Neural cell (in vitro differentiated cells): ENCODE measurements around the gene CBFA2T2. TPM values are rescaled to one million over a fixed set of nuclear protein-coding genes. Genes with fewer than 3 reads are reported as not detected.

ENCODE experiments used
- H2AFZ ChIP-seq: fragments of 200-600, 300-800 bp; sonication (generic), shearing (Covaris generic); 2 replicates; pipeline ENCODE4 v1.6.0; 2014; ENCODE audit warnings: low read depth, mild to moderate bottlenecking, antibody characterized with exemption, low read length, moderate library complexity
- H3F3A ChIP-seq: fragments of 200-600 bp; shearing (Covaris generic); 2 replicates; pipeline ENCODE4 v1.6.1; 2016; ENCODE audit warnings: mild to moderate bottlenecking, moderate library complexity, mixed read lengths, antibody characterized with exemption, low read length; ENCODE audit not compliant: insufficient read depth, poor library complexity, severe bottlenecking
- H3K27ac ChIP-seq: fragments of 200-600, 300-800 bp; sonication (generic), shearing (Covaris generic); 2 replicates; pipeline ENCODE4 v1.5.1; 2014; ENCODE audit warnings: mild to moderate bottlenecking, low read length, moderate library complexity
- H3K27me3 ChIP-seq: fragments of 300-800, 200-600 bp; sonication (generic), shearing (Covaris generic); 2 replicates; pipeline ENCODE4 v1.6.0; 2014; ENCODE audit warnings: mild to moderate bottlenecking, low read depth, low read length, moderate library complexity; ENCODE audit not compliant: insufficient read depth
- H3K36me3 ChIP-seq: fragments of 300-800, 200-600 bp; sonication (generic), shearing (Covaris generic); 2 replicates; pipeline ENCODE4 v1.5.1; 2014; ENCODE audit warnings: mild to moderate bottlenecking, antibody characterized with exemption, low read length, moderate library complexity; ENCODE audit not compliant: insufficient read depth
- H3K4me2 ChIP-seq: fragments of 300-800, 200-600 bp; sonication (generic), shearing (Covaris generic); 2 replicates; pipeline ENCODE4 v1.6.0; 2014; ENCODE audit warnings: mild to moderate bottlenecking, low read length
- H3K4me3 ChIP-seq: fragments of 300-800, 200-600 bp; sonication (generic), shearing (Covaris generic); 2 replicates; pipeline ENCODE4 v1.5.1; 2014; ENCODE audit warnings: mild to moderate bottlenecking, low read length, moderate library complexity
- H3K79me2 ChIP-seq: fragments of 200-600 bp; shearing (Covaris generic); replicated peaks from 2 replicates; pipeline ENCODE4 v1.6.0; 2014; ENCODE audit warnings: mild to moderate bottlenecking, low read length, moderate library complexity; ENCODE audit not compliant: insufficient read depth
- H3K9ac ChIP-seq: fragments of 300-800, 200-600 bp; sonication (generic), shearing (Covaris generic); 2 replicates; pipeline ENCODE4 v1.6.1; 2016; ENCODE audit warnings: mild to moderate bottlenecking, low read length, mixed read lengths
- H3K9me2 ChIP-seq: fragments of 200-600 bp; shearing (Covaris generic); 2 replicates; pipeline ENCODE4 v1.6.1; 2016; ENCODE audit warnings: mild to moderate bottlenecking, low read length, mixed read lengths; ENCODE audit not compliant: insufficient read depth
- H3K9me3 ChIP-seq: fragments of 200-600, 300-800 bp; sonication (generic), shearing (Covaris generic); 2 replicates; pipeline ENCODE4 v1.6.1; 2016; ENCODE audit warnings: mild to moderate bottlenecking, mixed run types, low read length, moderate library complexity, mixed read lengths
- H4K20me1 ChIP-seq: fragments of 200-600 bp; shearing (Covaris generic); 2 replicates; pipeline ENCODE4 v1.6.1; 2016; ENCODE audit warnings: mild to moderate bottlenecking, mixed run types; ENCODE audit not compliant: insufficient read depth
- CTCF ChIP-seq: fragments of 450-650 bp; IDR thresholded peaks from 2 replicates; pipeline ENCODE4 v1.5.1; 2014; ENCODE audit warnings: antibody characterized with exemption, mild to moderate bottlenecking, moderate library complexity; ENCODE audit not compliant: poor library complexity, severe bottlenecking
- EP300 ChIP-seq: fragments of 450-650 bp; conservative IDR thresholded peaks from 2 replicates; pipeline ENCODE4 v1.6.1; 2014; ENCODE audit warnings: antibody characterized with exemption, mild to moderate bottlenecking, moderate library complexity; ENCODE audit not compliant: poor library complexity, severe bottlenecking
- EZH2 ChIP-seq: fragments of 200-600, 300-800 bp; shearing (Covaris generic), sonication (generic); IDR thresholded peaks from 2 replicates; pipeline ENCODE4 v1.6.1; 2014; ENCODE audit warnings: antibody characterized with exemption, low read length, borderline replicate concordance, mild to moderate bottlenecking; ENCODE audit not compliant: insufficient read depth, poor library complexity, severe bottlenecking
- MXI1 ChIP-seq: fragments of 450-650 bp; conservative IDR thresholded peaks from 2 replicates; pipeline ENCODE4 v1.6.1; 2014; ENCODE audit warnings: antibody characterized with exemption, mild to moderate bottlenecking; ENCODE audit not compliant: poor library complexity, severe bottlenecking
- POLR2AphosphoS5 ChIP-seq: IDR thresholded peaks from 2 replicates; pipeline ENCODE4 v1.6.1; 2012
- RAD21 ChIP-seq: fragments of 450-650 bp; conservative IDR thresholded peaks from 2 replicates; pipeline ENCODE4 v1.6.1; 2014; ENCODE audit warnings: antibody characterized with exemption, mild to moderate bottlenecking, moderate library complexity
- REST ChIP-seq: IDR thresholded peaks from 2 replicates; pipeline ENCODE4 v1.6.1; 2012; ENCODE audit warnings: borderline replicate concordance
- SMC3 ChIP-seq: fragments of 450-650 bp; conservative IDR thresholded peaks from 2 replicates; pipeline ENCODE4 v1.6.1; 2014; ENCODE audit warnings: antibody characterized with exemption, mild to moderate bottlenecking, moderate library complexity; ENCODE audit not compliant: poor library complexity
- TAF1 ChIP-seq: IDR thresholded peaks from 2 replicates; pipeline ENCODE4 v1.6.1; 2012; ENCODE audit warnings: low read depth
- polyA plus RNA-seq: library from polyadenylated mRNA; depleted of rRNA; stranded (reverse); fragments of >200 nt; gene quantifications from 2 replicates; pipeline ENCODE4 v1.2.3, GENCODE V29; 2014

The CBFA2T2 gene
- polyA plus RNA-seq, 1 donor from 2014 or later = 15.9 TPM

DNA sequence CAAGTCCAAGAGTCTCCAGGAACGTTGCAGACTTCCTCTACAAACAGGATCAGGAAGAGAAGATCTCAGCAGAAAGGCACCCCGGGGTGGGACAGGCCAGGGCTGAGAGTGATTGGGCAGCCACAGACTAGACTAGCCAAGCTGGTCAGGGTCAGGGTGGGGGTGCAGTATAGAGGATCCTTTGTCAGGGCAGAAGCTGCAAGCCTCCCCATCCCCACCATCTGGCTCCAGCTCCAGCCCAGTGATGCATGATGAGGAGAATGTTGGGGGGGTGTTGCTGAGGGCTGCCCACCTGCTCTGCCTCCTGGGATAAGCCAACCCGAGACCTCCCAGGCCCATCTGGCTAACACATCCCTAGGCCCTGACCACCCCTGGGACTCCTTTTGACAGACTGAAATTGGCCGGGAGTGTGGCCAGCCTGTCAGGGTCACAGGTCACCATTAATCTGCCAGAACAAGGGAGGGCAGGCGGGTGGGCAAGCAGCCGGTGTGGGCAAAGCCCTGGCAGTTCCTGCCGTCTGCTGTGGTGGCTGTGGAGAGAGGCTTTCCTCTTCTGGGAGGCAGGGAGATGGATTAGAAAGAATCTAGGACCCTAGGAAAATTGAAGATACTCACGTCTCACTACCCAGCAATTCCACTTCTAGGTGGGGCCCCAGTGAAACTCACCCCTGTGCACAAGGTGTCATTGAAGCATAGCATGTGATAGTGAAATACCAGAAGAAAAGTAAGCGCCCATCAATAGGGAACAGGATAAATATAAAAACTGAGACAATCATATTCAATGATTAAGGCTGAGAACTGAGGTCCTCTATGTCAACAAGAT is 24.2 kb upstream of the CBFA2T2 start:
- Histone ChIP-seq H3K27ac (no peak overlapping the region), H2AFZ (no peak overlapping the region), H3K9ac (no peak overlapping the region), H3K9me3 (no peaks in the 10 kb centered on the region), H3K4me2 (no peak overlapping the region), H3K4me3 (no peak overlapping the region), H3K79me2 (no peaks in the 10 kb centered on the region), H3K36me3 (no peaks in the 10 kb centered on the region), H4K20me1 (no peaks in the 10 kb centered on the region), H3K9me2 (no peaks in the 10 kb centered on the region), H3F3A (no peaks in the 10 kb centered on the region), H3K27me3 (no peaks in the 10 kb centered on the region)
- TF ChIP-seq EP300 (no peak), TAF1 (no peak), SMC3 (no peak), REST (no peak), POLR2AphosphoS5 (no peak), MXI1 (no peak)

GRCh38 chr20:33466303-33466646 is 23.6 kb upstream of the CBFA2T2 start:
- H3K4me2 ChIP-seq = no peak overlapping the region
- no peaks in the 10 kb centered on the region for H3K27me3 ChIP-seq
- H3K4me3 ChIP-seq = no peak overlapping the region
- TF ChIP-seq SMC3 (no peak), EZH2 (no peak), REST (no peak), RAD21 (no peak), MXI1 (no peak), CTCF (no peak), TAF1 (no peak)
- no peak overlapping the region for H3K27ac ChIP-seq
- H4K20me1 ChIP-seq = no peaks in the 10 kb centered on the region
- H2AFZ ChIP-seq = no peak overlapping the region
- H3K9ac ChIP-seq = no peak overlapping the region
- no peaks in the 10 kb centered on the region for H3K9me2 ChIP-seq
- H3K79me2 ChIP-seq = no peaks in the 10 kb centered on the region
- H3K9me3 ChIP-seq = no peaks in the 10 kb centered on the region
- H3K36me3 ChIP-seq = no peaks in the 10 kb centered on the region
- H3F3A ChIP-seq = no peaks in the 10 kb centered on the region
